ENCODE results near the gene TRMT112.
A peak's percentile ranks its signal among the peaks of the same experiment; 100 is the strongest.

Gene TRMT112

DNA sequence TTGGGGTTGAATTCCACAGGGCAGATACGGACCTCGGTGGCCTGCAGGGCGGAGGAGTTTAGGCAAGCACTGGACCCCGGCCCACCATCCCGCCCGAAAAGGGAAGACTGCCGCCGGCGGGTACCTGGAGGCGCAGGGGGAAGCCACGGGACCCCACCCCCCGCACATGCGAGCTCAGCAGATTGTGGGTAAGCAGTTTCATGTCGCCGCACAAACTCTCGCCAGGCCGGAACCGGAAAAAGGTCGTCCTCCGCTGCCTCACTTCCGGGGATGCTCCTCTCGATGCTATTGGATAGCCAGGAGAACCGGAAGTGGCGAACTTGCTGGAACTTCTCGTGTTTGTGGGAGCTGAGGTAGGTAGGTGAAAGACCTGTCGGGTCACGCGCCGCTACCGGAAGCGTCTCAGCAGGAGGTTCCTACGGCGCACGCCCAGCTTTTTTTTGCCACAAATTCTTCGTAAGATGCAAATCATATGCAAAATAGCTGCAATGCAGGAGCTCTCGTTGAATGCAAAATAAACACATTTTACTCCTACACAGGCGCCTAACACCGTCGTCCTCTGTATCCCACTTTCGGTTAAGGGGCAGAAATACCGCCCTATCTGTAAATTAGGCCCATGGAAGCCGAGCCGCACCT lies at the start of gene TRMT112:
Gene TRMT112, minus strand, starts transcription at position 235 of the 636 bp plus-strand sequence. Its CDS starts 33 bp downstream, at position 202.
- peak; percentile 87 for DNase-seq (ENCODE audit: low read depth)

GRCh38 chr11:64366751-64367150 lies 49.4 kb upstream of the TRMT112 start:
- DNase-seq (ENCODE audit: low read depth): no peak

GRCh38 chr11:64364911-64365310 lies 47.6 kb upstream of the TRMT112 start:
- no peak for DNase-seq (ENCODE audit: low read depth)

GRCh38 chr11:64364435-64364834 lies 47.1 kb upstream of the TRMT112 start:
- DNase-seq (ENCODE audit: low read depth): no peak

DNA sequence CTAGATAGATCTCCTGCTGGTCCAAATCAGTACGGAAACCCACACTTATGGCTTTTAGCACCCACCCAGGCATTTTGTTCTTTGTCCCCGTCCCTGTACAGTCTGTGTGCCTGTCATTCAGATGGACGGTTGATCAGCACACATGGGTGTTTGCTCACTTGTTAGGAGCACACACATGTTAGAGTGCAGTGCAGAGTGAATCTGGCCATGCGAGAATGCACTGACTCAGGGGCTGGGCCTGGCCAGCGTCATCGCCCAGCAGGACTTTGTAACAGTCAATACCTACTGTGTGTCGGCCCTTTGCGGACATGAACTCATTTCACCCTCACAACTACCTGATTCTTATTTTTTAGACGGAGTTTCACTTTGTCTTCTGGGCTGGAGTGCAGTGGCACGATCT lies 45.0 kb upstream of the TRMT112 start:
- DNase-seq (ENCODE audit: low read depth): no peak

- DNase-seq (ENCODE audit: low read depth): no peak
These were observed 44.3 kb upstream of the TRMT112 start for GRCh38 chr11:64361659-64362058.

DNA sequence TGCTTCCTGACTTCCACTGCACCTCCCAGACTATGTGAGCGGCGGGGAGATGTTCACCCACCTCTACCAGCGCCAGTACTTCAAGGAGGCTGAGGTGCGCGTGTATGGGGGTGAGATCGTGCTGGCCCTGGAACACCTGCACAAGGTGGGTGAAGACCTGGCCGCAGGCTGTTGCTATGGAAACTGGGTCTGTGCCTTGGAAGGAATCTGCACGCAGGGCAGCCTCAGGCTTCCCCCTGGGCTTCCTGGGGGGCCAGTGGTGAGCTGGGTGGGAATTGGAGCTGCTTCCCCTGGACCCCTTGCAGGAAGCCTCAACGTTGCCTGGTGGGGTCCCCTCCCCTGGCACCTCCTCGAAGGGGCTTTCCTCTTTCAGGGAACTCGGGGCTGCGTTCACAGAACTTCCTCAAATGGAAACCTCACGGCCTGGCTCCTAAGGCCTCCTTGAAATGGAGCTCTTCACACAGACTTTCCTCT lies 43.1 kb upstream of the TRMT112 start:
- no peak for DNase-seq (ENCODE audit: low read depth)

GRCh38 chr11:64359712-64360445 lies 42.5 kb upstream of the TRMT112 start:
- DNase-seq (ENCODE audit: low read depth): no peak

- DNase-seq (ENCODE audit: low read depth): no peak
These were observed 41.8 kb upstream of the TRMT112 start, which contains the start of gene RPS6KA4 for GRCh38 chr11:64358907-64359711. RPS6KA4 (plus strand) TSS chr11:64359162; CDS start chr11:64359236, 74 bp downstream.

DNA sequence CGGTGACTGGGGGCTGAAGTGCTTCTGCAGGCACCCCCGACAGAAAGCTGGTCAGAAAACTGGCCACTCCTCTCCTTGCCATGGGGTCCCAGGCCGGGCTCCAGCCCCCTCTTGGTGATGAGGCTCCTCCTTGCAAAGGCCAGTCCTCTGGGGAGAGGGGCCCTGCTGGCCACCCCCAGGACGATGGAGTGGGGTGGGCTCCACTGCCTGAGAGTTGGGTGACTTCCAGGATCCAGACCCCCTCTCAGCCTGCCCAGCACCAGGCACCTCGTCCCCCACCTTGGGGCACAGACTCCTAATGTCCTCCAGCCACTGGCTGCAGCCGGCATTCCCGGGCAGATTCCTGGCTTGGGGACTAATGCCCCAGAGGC lies 41.2 kb upstream of the TRMT112 start:
- no peak for DNase-seq (ENCODE audit: low read depth)

DNA sequence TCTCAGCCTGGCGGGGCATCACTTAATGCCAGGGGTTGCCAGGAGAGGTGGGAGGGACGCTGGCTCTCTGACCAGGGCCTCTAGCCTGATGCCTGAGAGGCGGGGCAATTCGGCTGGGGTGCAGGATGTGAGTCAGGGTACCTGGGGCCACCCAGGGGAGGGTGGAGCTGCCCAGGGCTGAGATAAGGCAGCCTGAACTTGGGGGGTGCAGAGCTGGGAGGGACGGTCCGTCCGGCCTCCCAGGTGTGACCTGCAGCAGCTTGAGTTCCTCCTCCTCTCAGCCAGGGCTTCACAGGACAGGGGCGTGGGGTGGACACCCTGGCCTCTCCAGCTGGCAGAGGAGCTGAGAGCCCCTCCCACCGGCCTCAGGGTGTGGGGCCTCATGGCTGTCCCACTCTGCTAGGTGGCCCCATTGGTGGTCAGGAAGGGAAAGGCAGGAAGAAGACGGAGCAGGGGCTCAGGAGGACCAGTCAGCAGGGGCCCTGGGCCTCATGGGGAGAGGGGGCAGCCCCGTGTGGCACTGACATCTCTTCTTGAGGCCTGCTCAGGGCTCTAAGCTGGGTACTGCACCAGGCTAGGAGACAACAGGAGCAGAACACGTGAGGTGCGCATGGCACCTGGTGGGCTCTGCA lies 40.7 kb upstream of the TRMT112 start:
- DNase-seq (ENCODE audit: low read depth): peak; percentile 53

DNA sequence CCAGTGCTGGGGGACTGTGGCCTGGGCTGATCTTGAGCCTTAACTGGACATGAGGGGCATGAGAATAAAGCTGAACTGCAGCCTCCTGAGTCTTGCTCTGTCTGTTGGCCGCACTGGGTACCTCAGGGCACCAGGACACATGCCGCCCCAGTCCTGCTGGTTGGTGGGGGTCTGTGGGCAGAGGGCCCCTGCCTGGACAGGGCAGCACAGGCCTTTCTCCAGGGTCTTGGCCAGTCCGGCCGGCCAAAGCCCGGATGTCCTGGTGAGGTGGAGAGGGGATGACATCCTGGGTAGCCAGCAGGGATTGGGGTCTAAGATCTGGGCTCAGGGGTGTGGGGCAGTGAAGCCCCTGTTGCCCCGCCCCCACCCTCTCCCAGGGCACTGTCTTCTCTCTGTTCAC lies 40.1 kb upstream of the TRMT112 start:
- DNase-seq (ENCODE audit: low read depth): no peak

DNA sequence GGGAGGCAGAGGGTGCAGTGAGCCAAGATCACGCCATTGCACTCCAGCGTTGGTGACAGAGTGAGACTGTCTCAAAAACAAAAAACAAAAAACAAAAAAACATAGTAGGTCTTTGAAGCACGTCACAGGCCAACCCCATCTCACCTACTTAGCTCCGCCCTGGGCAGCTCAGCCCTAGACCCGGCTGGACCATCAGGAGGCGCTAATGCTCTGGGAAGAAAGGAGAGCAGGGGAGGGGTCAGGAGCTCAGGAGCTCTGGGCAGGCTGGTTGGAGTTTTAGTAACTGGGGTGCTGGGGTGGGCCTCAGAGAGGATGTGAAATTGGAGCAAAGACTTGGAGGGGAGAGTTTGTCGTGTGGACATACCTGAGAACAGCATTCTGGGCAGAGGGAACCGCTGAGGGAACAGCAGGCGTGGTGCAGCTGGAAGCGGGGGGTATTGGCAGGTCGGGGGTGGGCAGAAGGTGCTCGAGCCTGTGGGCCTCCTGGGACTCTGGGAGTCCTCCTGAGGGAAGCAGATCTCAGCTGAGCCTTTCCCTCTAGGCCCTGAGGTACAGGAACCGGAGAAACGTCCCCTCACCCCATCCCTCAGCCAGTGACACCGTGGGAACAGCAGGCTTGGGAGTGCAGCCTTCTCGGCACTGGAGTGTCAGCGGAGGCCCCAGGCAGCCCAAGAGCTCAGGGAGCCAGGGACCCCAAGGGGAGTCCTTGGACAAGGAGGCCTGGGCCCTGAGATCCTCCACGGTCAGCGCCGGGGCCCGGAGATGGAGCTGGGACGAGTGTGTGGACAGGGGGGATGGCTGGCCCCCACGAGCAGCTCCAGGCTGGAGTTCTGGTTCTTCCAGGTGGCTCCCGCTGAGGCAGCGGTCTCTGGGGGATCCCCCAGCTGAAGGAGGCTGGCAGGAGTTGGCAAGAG lies 39.4 kb upstream of the TRMT112 start:
- no peak for DNase-seq (ENCODE audit: low read depth)

GRCh38 chr11:64355078-64355940 lies 38.0 kb upstream of the TRMT112 start:
- DNase-seq (ENCODE audit: low read depth): peak; percentile 49

- DNase-seq (ENCODE audit: low read depth): no peak
These were observed 36.6 kb upstream of the TRMT112 start for GRCh38 chr11:64353715-64354506.

GRCh38 chr11:64352995-64353714 lies 35.8 kb upstream of the TRMT112 start:
- DNase-seq (ENCODE audit: low read depth): no peak

DNA sequence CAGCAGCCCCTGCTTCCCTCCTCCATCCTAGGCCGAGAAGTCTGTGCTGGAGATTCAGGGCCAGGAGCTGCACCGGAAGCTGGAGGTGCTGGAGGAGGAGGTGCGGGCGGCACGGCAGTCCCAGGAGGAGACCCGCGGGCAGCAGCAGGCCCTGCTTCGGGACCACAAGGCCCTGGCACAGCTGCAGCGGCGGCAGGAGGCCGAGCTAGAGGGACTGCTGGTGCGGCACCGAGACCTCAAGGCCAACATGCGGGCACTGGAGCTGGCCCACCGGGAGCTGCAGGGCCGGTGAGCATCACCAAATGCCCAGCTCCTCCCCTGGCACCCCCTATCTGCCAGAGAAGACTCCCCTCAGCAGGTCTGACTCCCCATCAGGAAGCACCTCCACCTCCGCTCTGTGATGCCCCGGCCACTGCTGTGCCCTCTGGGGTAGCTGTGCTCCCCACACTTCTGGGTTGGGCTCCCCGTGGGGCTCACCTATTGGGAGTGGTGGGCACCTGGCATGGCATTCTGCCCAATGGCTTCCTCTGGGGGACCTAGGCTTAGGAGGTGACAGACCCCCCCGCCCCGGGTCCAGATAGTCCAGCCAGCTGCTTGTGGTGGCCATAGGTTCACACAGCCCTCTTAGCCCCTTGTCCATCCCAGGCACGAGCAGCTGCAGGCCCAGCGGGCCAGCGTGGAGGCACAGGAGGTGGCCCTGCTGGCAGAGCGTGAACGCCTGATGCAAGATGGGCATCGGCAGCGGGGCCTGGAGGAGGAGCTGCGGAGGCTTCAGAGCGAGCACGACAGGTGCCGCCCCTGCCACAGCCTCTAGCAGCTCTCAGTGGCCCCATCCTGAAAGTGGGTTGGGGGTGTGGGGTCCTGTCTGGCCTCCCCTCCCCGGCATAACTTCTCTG lies 35.0 kb upstream of the TRMT112 start:
- no peak for DNase-seq (ENCODE audit: low read depth)

Measured in HS-5 (cell line).